VCaP (cell line): ENCODE data around the gene CACNA1D.

ENCODE experiments used
- H3K27ac ChIP-seq: fragments of 450-650 bp; 2 replicates; pipeline ENCODE4 v1.5.1; 2017
- TF ChIP-seq, protein P1 (sequence below): fragments of 450-650 bp; conservative IDR thresholded peaks from 2 replicates; pipeline ENCODE4 v1.5.1; 2017; ENCODE audit warnings: mild to moderate bottlenecking, moderate library complexity

CACNA1D gene

GRCh38 chr3:53643757-53644156 lies 149.3 kb downstream of the CACNA1D start:
- no peak overlapping the region for H3K27ac ChIP-seq
- TF ChIP-seq, protein P1, sequence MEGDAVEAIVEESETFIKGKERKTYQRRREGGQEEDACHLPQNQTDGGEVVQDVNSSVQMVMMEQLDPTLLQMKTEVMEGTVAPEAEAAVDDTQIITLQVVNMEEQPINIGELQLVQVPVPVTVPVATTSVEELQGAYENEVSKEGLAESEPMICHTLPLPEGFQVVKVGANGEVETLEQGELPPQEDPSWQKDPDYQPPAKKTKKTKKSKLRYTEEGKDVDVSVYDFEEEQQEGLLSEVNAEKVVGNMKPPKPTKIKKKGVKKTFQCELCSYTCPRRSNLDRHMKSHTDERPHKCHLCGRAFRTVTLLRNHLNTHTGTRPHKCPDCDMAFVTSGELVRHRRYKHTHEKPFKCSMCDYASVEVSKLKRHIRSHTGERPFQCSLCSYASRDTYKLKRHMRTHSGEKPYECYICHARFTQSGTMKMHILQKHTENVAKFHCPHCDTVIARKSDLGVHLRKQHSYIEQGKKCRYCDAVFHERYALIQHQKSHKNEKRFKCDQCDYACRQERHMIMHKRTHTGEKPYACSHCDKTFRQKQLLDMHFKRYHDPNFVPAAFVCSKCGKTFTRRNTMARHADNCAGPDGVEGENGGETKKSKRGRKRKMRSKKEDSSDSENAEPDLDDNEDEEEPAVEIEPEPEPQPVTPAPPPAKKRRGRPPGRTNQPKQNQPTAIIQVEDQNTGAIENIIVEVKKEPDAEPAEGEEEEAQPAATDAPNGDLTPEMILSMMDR, result no peak

GRCh38 chr3:53645754-53646153 lies 151.3 kb downstream of the CACNA1D start:
- TF ChIP-seq, protein P1, result no peak

DNA sequence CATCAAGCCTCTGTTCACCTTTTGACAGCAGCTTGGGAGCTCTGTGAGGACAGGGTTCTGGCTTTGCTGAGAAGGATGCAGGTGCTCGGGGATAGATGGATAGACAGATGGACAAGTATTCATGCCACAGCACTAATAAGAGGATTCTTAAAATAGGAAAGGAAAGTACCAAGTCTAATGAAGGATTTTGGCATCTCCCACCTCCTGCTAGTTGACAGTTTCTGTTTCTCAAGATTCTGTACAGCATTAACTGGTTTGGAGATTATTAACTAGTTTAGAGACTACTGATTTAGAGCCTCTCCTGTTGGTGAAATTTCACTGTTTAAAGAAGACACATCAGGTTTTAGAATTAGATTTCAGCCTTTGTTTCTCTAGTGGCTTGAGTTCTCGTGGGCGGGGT lies 152.3 kb downstream of the CACNA1D start:
- peak overlapping the region; percentile 57 for H3K27ac ChIP-seq
- TF ChIP-seq, protein P1, result no peak

More at GRCh38 chr3:53645754-53646153, 151.3 kb downstream of the CACNA1D start:
- no peak overlapping the region for H3K27ac ChIP-seq

DNA sequence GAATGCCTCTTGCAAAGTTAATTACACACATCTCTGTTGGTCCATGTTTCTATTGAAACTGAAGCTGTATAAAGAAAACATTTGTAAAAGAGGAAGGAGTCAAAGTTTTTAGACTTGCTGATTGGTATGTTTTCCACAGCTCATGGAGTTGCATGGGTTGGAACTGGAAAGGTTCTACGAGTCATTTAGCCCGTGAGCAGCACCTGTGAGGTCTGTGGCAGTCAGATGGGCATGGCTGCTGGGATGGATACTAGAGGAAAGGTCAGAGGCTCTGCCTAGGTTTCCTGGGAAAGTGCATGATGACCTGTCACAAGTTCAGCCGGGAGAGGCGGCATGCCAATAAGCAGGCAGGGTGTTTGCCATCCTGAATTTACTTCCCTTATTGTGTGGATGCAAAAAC lies 155.4 kb downstream of the CACNA1D start:
- TF ChIP-seq, protein P1, result no peak
- H3K27ac ChIP-seq, result no peak overlapping the region

GRCh38 chr3:53650424-53650823 lies 156.0 kb downstream of the CACNA1D start:
- TF ChIP-seq, protein P1, result no peak
- no peak overlapping the region for H3K27ac ChIP-seq

GRCh38 chr3:53650928-53651661 lies 156.7 kb downstream of the CACNA1D start:
- no peak overlapping the region for H3K27ac ChIP-seq
- TF ChIP-seq, protein P1, result no peak

DNA sequence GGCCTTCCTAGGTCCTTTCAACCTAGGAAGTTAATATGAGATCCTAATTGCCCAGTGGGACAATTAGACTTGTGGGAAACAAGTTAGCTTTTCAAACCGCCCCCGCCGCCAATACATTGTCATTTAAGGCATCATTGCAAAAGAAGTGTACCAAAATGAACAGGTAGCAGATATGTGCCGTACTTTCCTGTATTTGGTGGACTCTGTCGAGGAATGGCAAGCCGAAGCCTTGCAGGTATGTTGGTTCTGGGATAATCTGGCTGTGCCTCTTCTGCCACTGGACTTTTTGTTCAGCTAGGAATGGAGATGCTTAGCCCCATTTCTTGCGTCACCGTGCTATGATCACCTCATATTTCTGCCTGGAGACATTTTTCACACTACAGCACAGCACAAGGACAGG lies 157.5 kb downstream of the CACNA1D start:
- TF ChIP-seq, protein P1, result no peak
- H3K27ac ChIP-seq, result no peak overlapping the region
